HEK293T (cell line): ENCODE measurements around the gene PSD2.

ENCODE experiments used
- HDGF ChIP-seq: fragments of 450-650 bp; IDR thresholded peaks from 2 replicates; pipeline ENCODE4 v1.6.1; 2017; ENCODE audit warnings: antibody characterized with exemption, borderline replicate concordance
- LEF1 ChIP-seq: fragments of 450-650 bp; IDR thresholded peaks from 2 replicates; pipeline ENCODE4 v1.6.1; 2017; ENCODE audit warnings: mild to moderate bottlenecking, borderline replicate concordance
- NFRKB ChIP-seq: fragments of 450-650 bp; IDR thresholded peaks from 2 replicates; pipeline ENCODE4 v1.6.1; 2016; ENCODE audit warnings: mild to moderate bottlenecking, moderate library complexity

GRCh38 chr5:139807647-139808030 lies 12.0 kb downstream of the PSD2 start:
- TF ChIP-seq HDGF (no peak), NFRKB (no peak), LEF1 (no peak)
